Mesenchymal stem cell (in vitro differentiated cells and primary cell): ENCODE data around the gene DNASE1L3.

Source experiments
- DNase-seq: peaks from one replicate; pipeline ENCODE4 v3.0.0-alpha.2; 2013
- H2AFZ ChIP-seq: one replicate; pipeline ENCODE4 v1.6.1; 2013; ENCODE audit warnings: low read depth, mild to moderate bottlenecking, control low read depth, inconsistent platforms, low read length, moderate library complexity
- H2AK5ac ChIP-seq: 2 replicates; pipeline ENCODE4 v1.6.1; 2013; ENCODE audit warnings: low read length, moderate library complexity, mild to moderate bottlenecking, inconsistent platforms; ENCODE audit not compliant: severe bottlenecking
- H2BK120ac ChIP-seq: one replicate; pipeline ENCODE4 v1.6.1; 2013; ENCODE audit warnings: low read depth, mild to moderate bottlenecking, inconsistent platforms, low read length, moderate library complexity
- H2BK12ac ChIP-seq, 2 experiments: one replicate each; pipeline ENCODE4 v1.6.1; 2013; ENCODE audit warnings: inconsistent platforms in 2 of 2, low read length in 2 of 2, mild to moderate bottlenecking in 2 of 2, moderate library complexity in 2 of 2, control low read depth in 1 of 2
- H2BK15ac ChIP-seq: one replicate; pipeline ENCODE4 v1.6.1; 2013; ENCODE audit warnings: mild to moderate bottlenecking, low read depth, inconsistent platforms; ENCODE audit not compliant: poor library complexity, severe bottlenecking
- H2BK5ac ChIP-seq: 2 replicates; pipeline ENCODE4 v1.6.1; 2013; ENCODE audit warnings: low read depth, mild to moderate bottlenecking, low read length, control low read depth, inconsistent platforms; ENCODE audit not compliant: poor library complexity, severe bottlenecking
- H3K14ac ChIP-seq, 2 experiments: one replicate each; pipeline ENCODE4 v1.6.1; 2013; ENCODE audit warnings: inconsistent platforms in 2 of 2, low read length in 2 of 2, control low read depth in 1 of 2, mild to moderate bottlenecking in 1 of 2, moderate library complexity in 1 of 2
- H3K18ac ChIP-seq, 2 experiments: one replicate each; pipeline ENCODE4 v1.6.1; 2013; ENCODE audit warnings: inconsistent platforms in 2 of 2, low read length in 2 of 2, control low read depth in 1 of 2, low read depth in 1 of 2, mild to moderate bottlenecking in 1 of 2
- H3K23ac ChIP-seq, 2 experiments: one replicate each; pipeline ENCODE4 v1.6.1; 2013; ENCODE audit warnings: inconsistent platforms in 2 of 2, low read length in 2 of 2, mild to moderate bottlenecking in 2 of 2, moderate library complexity in 2 of 2, control low read depth in 1 of 2
- H3K27ac ChIP-seq: 2 replicates; pipeline ENCODE4 v1.5.1; 2013; ENCODE audit warnings: mild to moderate bottlenecking, moderate library complexity, low read length, control low read depth, inconsistent platforms; ENCODE audit not compliant: poor library complexity, severe bottlenecking
- H3K27me3 ChIP-seq, 2 experiments: 2 replicates each; pipeline versions ENCODE4 v1.6.1 to v1.7.0; 2013; ENCODE audit warnings: low read length in 2 of 2, mild to moderate bottlenecking in 2 of 2, moderate library complexity in 2 of 2, control low read depth in 1 of 2, inconsistent platforms in 1 of 2; ENCODE audit not compliant: control insufficient read depth in 1 of 2, insufficient read depth in 1 of 2
- H3K36me3 ChIP-seq, 2 experiments: 2 replicates each; pipeline versions ENCODE4 v1.6.1 to v1.7.0; 2013; ENCODE audit warnings: low read length in 2 of 2, control low read depth in 1 of 2, inconsistent platforms in 1 of 2, low read depth in 1 of 2, mild to moderate bottlenecking in 1 of 2; ENCODE audit not compliant: insufficient read depth in 2 of 2, control insufficient read depth in 1 of 2
- H3K4ac ChIP-seq, 2 experiments: one replicate each; pipeline ENCODE4 v1.6.1; 2013; ENCODE audit warnings: inconsistent platforms in 2 of 2, low read length in 2 of 2, mild to moderate bottlenecking in 2 of 2, moderate library complexity in 2 of 2, control low read depth in 1 of 2, low read depth in 1 of 2
- H3K4me1 ChIP-seq: 2 replicates; pipeline ENCODE4 v1.6.1; 2013; ENCODE audit warnings: low read depth, low read length, control low read depth; ENCODE audit not compliant: control insufficient read depth, insufficient read depth
- H3K4me2 ChIP-seq: 2 replicates; pipeline ENCODE4 v1.6.1; 2013; ENCODE audit warnings: low read length, mild to moderate bottlenecking, inconsistent platforms; ENCODE audit not compliant: poor library complexity, severe bottlenecking
- H3K4me3 ChIP-seq, 2 experiments: 2 replicates each; pipeline versions ENCODE4 v1.5.1 to v1.7.0; 2013; ENCODE audit warnings: low read length in 2 of 2, mild to moderate bottlenecking in 2 of 2, control low read depth in 1 of 2, low read depth in 1 of 2; ENCODE audit not compliant: insufficient read depth in 1 of 2
- H3K79me1 ChIP-seq: replicated peaks from 2 replicates; pipeline ENCODE4 v1.6.1; 2013; ENCODE audit warnings: mild to moderate bottlenecking, control low read depth, low read length, inconsistent platforms; ENCODE audit not compliant: poor library complexity, severe bottlenecking
- H3K9ac ChIP-seq: 2 replicates; pipeline ENCODE4 v1.7.0; 2013; ENCODE audit warnings: mild to moderate bottlenecking, low read length, moderate library complexity
- H3K9me3 ChIP-seq: 2 replicates; pipeline ENCODE4 v1.7.0; 2013; ENCODE audit warnings: mild to moderate bottlenecking, low read length; ENCODE audit not compliant: control insufficient read depth
- H4K8ac ChIP-seq: one replicate; pipeline ENCODE4 v1.6.1; 2013; ENCODE audit warnings: inconsistent platforms, mild to moderate bottlenecking, low read length, moderate library complexity
- H4K91ac ChIP-seq: one replicate; pipeline ENCODE4 v1.6.1; 2013; ENCODE audit warnings: mild to moderate bottlenecking, low read length, inconsistent platforms
- WGBS: methylation state at CpG from one replicate; pipeline ENCODE4 v1.1.7; 2013; ENCODE audit warnings: mixed read lengths; 5-methylcytosine and 5-hydroxymethylcytosine counted together

Gene DNASE1L3

DNA sequence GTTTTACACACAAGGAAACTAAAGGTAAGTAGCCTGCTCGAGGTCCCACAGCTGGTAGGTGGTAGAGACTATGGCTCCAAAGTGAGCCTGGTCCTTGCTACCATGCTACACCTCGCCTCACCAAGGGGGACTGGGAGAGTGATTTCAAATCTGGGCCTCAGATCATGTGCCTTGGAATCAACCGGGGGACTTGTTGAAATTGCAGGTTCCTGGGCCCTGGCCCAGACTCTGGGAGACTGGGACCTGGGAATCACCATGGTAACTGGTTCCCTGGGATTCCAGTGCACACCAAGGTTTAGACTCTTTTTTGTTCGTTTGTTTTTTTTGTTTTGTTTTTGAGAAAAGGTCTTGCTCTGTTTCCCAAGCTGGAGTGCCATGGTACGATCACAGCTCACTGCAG, 21.1 kb downstream of the DNASE1L3 start:
- Histone ChIP-seq H3K23ac (no peak overlapping the region), H3K4me3 (no peak overlapping the region), H2BK15ac (no peak overlapping the region), H2BK120ac (no peak overlapping the region), H3K27ac (no peak overlapping the region), H2AK5ac (no peak overlapping the region), H2AFZ (no peak overlapping the region), H4K91ac (no peak overlapping the region), H2BK5ac (no peak overlapping the region), H3K14ac (no peak overlapping the region), H3K4ac (no peak overlapping the region), H3K18ac (no peak overlapping the region), H3K4me1 (peaks cover 5% of the 10 kb centered on the region), H3K9me3 (no peaks in the 10 kb centered on the region), H3K36me3 (no peaks in the 10 kb centered on the region), H4K8ac (no peak overlapping the region), H3K79me1 (no peaks in the 10 kb centered on the region), H2BK12ac (no peak overlapping the region), H3K4me2 (no peak overlapping the region), H3K27me3 (peaks cover 0 to under 1% of the 10 kb centered on the region in 2 experiments), H3K9ac (no peak overlapping the region)
- DNase-seq, result no peak
- WGBS, result 83% methylated on average over 5 of the region's 5 CpGs

GRCh38 chr3:58188921-58189451, 21.8 kb downstream of the DNASE1L3 start:
- no peak overlapping the region for H2BK15ac ChIP-seq
- H2BK12ac ChIP-seq, result no peak overlapping the region
- H4K91ac ChIP-seq, result peak overlapping the region; percentile 53
- WGBS, result 69% methylated on average over 7 of the region's 10 CpGs
- no peaks in the 10 kb centered on the region for H3K36me3 ChIP-seq
- peaks cover 0 to 7% of the 10 kb centered on the region in 2 experiments for H3K27me3 ChIP-seq
- H3K27ac ChIP-seq, result no peak overlapping the region
- H3K9ac ChIP-seq, result no peak overlapping the region
- H3K4ac ChIP-seq, result no peak overlapping the region
- no peak overlapping the region for H2AK5ac ChIP-seq
- H4K8ac ChIP-seq, result no peak overlapping the region
- H3K79me1 ChIP-seq, result no peaks in the 10 kb centered on the region
- H3K14ac ChIP-seq, result no peak overlapping the region
- no peak overlapping the region for H3K4me2 ChIP-seq
- no peak overlapping the region for H2BK120ac ChIP-seq
- H3K4me3 ChIP-seq, result no peak overlapping the region
- H2BK5ac ChIP-seq, result no peak overlapping the region
- no peaks in the 10 kb centered on the region for H3K9me3 ChIP-seq
- H3K4me1 ChIP-seq, result peaks cover 5% of the 10 kb centered on the region
- no peak overlapping the region for H3K23ac ChIP-seq
- no peak overlapping the region for H2AFZ ChIP-seq
- H3K18ac ChIP-seq, result no peak overlapping the region
- no peak for DNase-seq

GRCh38 chr3:58188173-58188564, 22.6 kb downstream of the DNASE1L3 start:
- no peak overlapping the region for H3K4me3 ChIP-seq
- no peak overlapping the region for H2AFZ ChIP-seq
- H3K27ac ChIP-seq, result no peak overlapping the region
- H3K36me3 ChIP-seq, result no peaks in the 10 kb centered on the region
- no peak overlapping the region for H2BK5ac ChIP-seq
- no peak overlapping the region for H4K91ac ChIP-seq
- no peak overlapping the region for H4K8ac ChIP-seq
- peaks cover 5% of the 10 kb centered on the region for H3K4me1 ChIP-seq
- H3K79me1 ChIP-seq, result no peaks in the 10 kb centered on the region
- no peak overlapping the region for H2BK12ac ChIP-seq
- peaks cover 5 to 10% of the 10 kb centered on the region in 2 experiments for H3K27me3 ChIP-seq
- H3K9me3 ChIP-seq, result no peaks in the 10 kb centered on the region
- H2BK15ac ChIP-seq, result no peak overlapping the region
- no peak overlapping the region for H3K18ac ChIP-seq
- no peak overlapping the region for H3K9ac ChIP-seq
- H3K4me2 ChIP-seq, result no peak overlapping the region
- H3K23ac ChIP-seq, result no peak overlapping the region
- H3K4ac ChIP-seq, result no peak overlapping the region
- no peak overlapping the region for H2BK120ac ChIP-seq
- DNase-seq, result peak; percentile 33
- no peak overlapping the region for H3K14ac ChIP-seq
- 53% methylated on average over 6 of the region's 6 CpGs for WGBS
- no peak overlapping the region for H2AK5ac ChIP-seq

DNA sequence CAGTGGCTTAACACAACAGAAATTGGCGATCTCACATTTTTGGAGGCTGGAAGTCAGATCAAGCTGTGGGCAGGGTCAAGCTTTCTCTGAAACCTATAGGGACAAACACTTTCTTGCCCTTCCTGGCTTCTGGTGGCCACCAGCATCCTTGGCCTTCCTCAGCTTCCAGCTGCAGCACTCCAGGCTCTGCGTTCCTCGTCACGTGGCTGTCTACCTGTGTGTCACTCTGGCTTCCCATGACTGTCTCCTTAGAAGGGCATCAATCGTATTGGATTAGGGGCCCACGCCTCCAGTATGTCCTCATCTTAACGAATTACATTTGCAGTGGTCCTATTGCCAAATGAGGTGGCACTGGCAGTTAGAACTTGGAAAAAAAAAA, 25.8 kb downstream of the DNASE1L3 start:
- no peak overlapping the region for H3K9ac ChIP-seq
- no peak overlapping the region for H3K14ac ChIP-seq
- no peak overlapping the region for H2AFZ ChIP-seq
- H3K4me2 ChIP-seq, result no peak overlapping the region
- H4K91ac ChIP-seq, result no peak overlapping the region
- H2BK15ac ChIP-seq, result no peak overlapping the region
- peaks cover 5 to 18% of the 10 kb centered on the region in 2 experiments for H3K27me3 ChIP-seq
- H2BK120ac ChIP-seq, result no peak overlapping the region
- no peak overlapping the region for H3K4me3 ChIP-seq
- H3K9me3 ChIP-seq, result no peaks in the 10 kb centered on the region
- H3K23ac ChIP-seq, result no peak overlapping the region
- H2AK5ac ChIP-seq, result no peak overlapping the region
- WGBS, result 91% methylated on average over 7 of the region's 7 CpGs
- H2BK5ac ChIP-seq, result no peak overlapping the region
- no peaks in the 10 kb centered on the region for H3K79me1 ChIP-seq
- H2BK12ac ChIP-seq, result no peak overlapping the region
- DNase-seq, result no peak
- no peak overlapping the region for H3K27ac ChIP-seq
- no peak overlapping the region for H3K4ac ChIP-seq
- no peak overlapping the region for H4K8ac ChIP-seq
- no peaks in the 10 kb centered on the region for H3K36me3 ChIP-seq
- no peak overlapping the region for H3K18ac ChIP-seq
- H3K4me1 ChIP-seq, result peaks cover 8% of the 10 kb centered on the region
